ENCODE measurements around the gene GHR. TPM values are rescaled to one million over a fixed set of nuclear protein-coding genes. Genes with fewer than 3 reads are reported as not detected.

Gene GHR
- total and polyA plus RNA-seq, 2 of the 8 experiments (the other 6 are each of a cell fraction or from before 2014, with no cell fraction given), result 0.15 to 0.19 TPM

GRCh38 chr5:42569325-42569724, 146.1 kb downstream of the GHR start:
- Histone ChIP-seq H3K4me2 (ENCODE audit: insufficient read depth in 1 of 2, low read depth in 2 of 2, low read length in 2 of 2) (no peak overlapping the region), H4K8ac (ENCODE audit: extremely low read depth, insufficient read depth, low read length) (no peak overlapping the region), H4K91ac (replicated peaks; ENCODE audit: insufficient read length, low read length) (no peak overlapping the region), H2BK12ac (ENCODE audit: low read depth, low read length) (no peak overlapping the region), H3K27me3 (replicated peaks in 1 of 4; ENCODE audit: control insufficient read depth in 3 of 4, extremely low read depth in 1 of 4, insufficient read depth in 3 of 4, low read length in 3 of 4) (no peaks in the 10 kb centered on the region), H2BK15ac (ENCODE audit: low read length) (no peak overlapping the region), H3K4me1 (replicated peaks in 1 of 4; ENCODE audit: control insufficient read depth in 3 of 4, insufficient read depth in 4 of 4, low read length in 3 of 4) (no peaks in the 10 kb centered on the region), H3K9ac (replicated peaks in 1 of 4; ENCODE audit: extremely low read depth in 1 of 4, low read depth in 3 of 4, low read length in 3 of 4) (no peak overlapping the region), H3K79me2 (ENCODE audit: control insufficient read depth in 1 of 2, insufficient read depth in 2 of 2, low read length in 2 of 2) (no peaks in the 10 kb centered on the region), H3K14ac (ENCODE audit: insufficient read length) (no peak overlapping the region), H2BK120ac (replicated peaks; ENCODE audit: low read depth, low read length) (no peak overlapping the region), H3K4me3 (ENCODE audit: extremely low read depth in 1 of 4, insufficient read depth in 2 of 4, low read depth in 3 of 4, low read length in 4 of 4) (no peak overlapping the region), H3K56ac (replicated peaks; ENCODE audit: insufficient read length, low read depth, low read length) (no peak overlapping the region), H2AK5ac (ENCODE audit: low read depth, low read length) (no peak overlapping the region), H3K79me1 (ENCODE audit: low read depth, low read length) (no peaks in the 10 kb centered on the region), H2BK5ac (ENCODE audit: low read depth, low read length) (no peak overlapping the region), H3K9me3 (ENCODE audit: insufficient read depth in 2 of 2, low read depth in 1 of 2, low read length in 1 of 2) (no peaks in the 10 kb centered on the region), H3K36me3 (ENCODE audit: control insufficient read depth in 2 of 4, insufficient read depth in 4 of 4, low read length in 3 of 4) (no peaks in the 10 kb centered on the region), H3K4ac (replicated peaks; ENCODE audit: insufficient read length, low read depth, low read length) (no peak overlapping the region), H3K18ac (ENCODE audit: extremely low read depth, low read length) (no peak overlapping the region), H3K27ac (ENCODE audit: low read depth, low read length) (no peak overlapping the region), H4K20me1 (replicated peaks in 1 of 2; ENCODE audit: control insufficient read depth in 1 of 2, insufficient read depth in 2 of 2, low read length in 2 of 2) (no peaks in the 10 kb centered on the region), H4K5ac (ENCODE audit: insufficient read length, low read depth, low read length) (no peak overlapping the region), H3K23me2 (ENCODE audit: low read depth, low read length) (no peaks in the 10 kb centered on the region; the same call in 1 of the 2 replicates), H2AFZ (ENCODE audit: low read length) (no peak overlapping the region), H3K23ac (ENCODE audit: insufficient read length) (no peak overlapping the region), H2BK20ac (ENCODE audit: low read length) (no peak overlapping the region)
- CTCF ChIA-PET (ENCODE audit: partially characterized antibody), result interaction anchor here (1.0 to 1.7 kb wide), 2 partner anchors 13 to 14 kb away, joined by 4 to 6 read pairs; no protein-coding TSS in a partner anchor
- 88% methylated on average over 2 of the region's 2 CpGs; no CpG with 5 or more reads in 1 of the 2 experiments for WGBS, 2 experiments (ENCODE audit: extremely low coverage in 1 of 2, insufficient coverage in 1 of 2, insufficient read length in 1 of 2, insufficient replicate concordance in 2 of 2, low coverage in 1 of 2, low lambda C conversion rate in 2 of 2, missing lambda C conversion rate in 1 of 2)
- FAIRE-seq, result no peak
- no peak for DNase-seq (ENCODE audit: low read depth in 1 of 2, low spot score in 2 of 2)
- POLR2A ChIA-PET (ENCODE audit: partially characterized antibody), result no interaction called here
- TF ChIP-seq BACH1 (IDR thresholded peaks at IDR 0.05; ENCODE audit: low read length) (no peak), EZH2 (IDR thresholded peaks at IDR 0.05; ENCODE audit: low read depth, low read length, severe bottlenecking) (no peak)

All from H1 (cell line).